Hepatocyte (in vitro differentiated cells): ENCODE results near the gene EXOC3.

Source experiments
- EZH2 ChIP-seq: fragments of 200-600 bp; sonication (generic); IDR thresholded peaks from 2 replicates; pipeline ENCODE4 v1.6.1; 2016; ENCODE audit warnings: antibody characterized with exemption, mild to moderate bottlenecking, borderline replicate concordance
- TF ChIP-seq, protein P1 (sequence below): fragments of 200-600 bp; sonication (generic); IDR thresholded peaks from 2 replicates; pipeline ENCODE4 v1.5.1; 2016; ENCODE audit warnings: antibody characterized with exemption, mild to moderate bottlenecking; ENCODE audit not compliant: poor library complexity

DNA sequence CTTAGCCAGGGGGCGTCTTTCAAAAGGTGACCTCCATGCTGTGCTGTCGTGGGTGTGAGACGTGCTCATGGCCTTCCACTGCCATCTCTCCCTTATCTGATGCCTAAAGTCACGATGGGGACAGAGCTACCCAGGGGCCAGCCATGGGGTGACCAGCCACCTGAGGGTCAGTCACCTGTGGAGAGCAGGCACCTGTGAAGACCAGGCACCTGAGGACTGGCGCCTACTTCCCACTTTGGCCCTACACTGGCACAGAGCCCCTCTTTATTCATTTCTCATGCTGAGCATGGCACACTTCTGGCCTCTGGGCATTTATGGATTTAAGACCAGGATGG lies 6.4 kb upstream of the EXOC3 start:
- no peak for TF ChIP-seq EZH2
- TF ChIP-seq, protein P1, sequence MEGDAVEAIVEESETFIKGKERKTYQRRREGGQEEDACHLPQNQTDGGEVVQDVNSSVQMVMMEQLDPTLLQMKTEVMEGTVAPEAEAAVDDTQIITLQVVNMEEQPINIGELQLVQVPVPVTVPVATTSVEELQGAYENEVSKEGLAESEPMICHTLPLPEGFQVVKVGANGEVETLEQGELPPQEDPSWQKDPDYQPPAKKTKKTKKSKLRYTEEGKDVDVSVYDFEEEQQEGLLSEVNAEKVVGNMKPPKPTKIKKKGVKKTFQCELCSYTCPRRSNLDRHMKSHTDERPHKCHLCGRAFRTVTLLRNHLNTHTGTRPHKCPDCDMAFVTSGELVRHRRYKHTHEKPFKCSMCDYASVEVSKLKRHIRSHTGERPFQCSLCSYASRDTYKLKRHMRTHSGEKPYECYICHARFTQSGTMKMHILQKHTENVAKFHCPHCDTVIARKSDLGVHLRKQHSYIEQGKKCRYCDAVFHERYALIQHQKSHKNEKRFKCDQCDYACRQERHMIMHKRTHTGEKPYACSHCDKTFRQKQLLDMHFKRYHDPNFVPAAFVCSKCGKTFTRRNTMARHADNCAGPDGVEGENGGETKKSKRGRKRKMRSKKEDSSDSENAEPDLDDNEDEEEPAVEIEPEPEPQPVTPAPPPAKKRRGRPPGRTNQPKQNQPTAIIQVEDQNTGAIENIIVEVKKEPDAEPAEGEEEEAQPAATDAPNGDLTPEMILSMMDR = no peak
